Measurements from ENCODE around the gene C1RL.
A peak's percentile ranks its signal among the peaks of the same experiment; 100 is the strongest.

Gene C1RL

DNA sequence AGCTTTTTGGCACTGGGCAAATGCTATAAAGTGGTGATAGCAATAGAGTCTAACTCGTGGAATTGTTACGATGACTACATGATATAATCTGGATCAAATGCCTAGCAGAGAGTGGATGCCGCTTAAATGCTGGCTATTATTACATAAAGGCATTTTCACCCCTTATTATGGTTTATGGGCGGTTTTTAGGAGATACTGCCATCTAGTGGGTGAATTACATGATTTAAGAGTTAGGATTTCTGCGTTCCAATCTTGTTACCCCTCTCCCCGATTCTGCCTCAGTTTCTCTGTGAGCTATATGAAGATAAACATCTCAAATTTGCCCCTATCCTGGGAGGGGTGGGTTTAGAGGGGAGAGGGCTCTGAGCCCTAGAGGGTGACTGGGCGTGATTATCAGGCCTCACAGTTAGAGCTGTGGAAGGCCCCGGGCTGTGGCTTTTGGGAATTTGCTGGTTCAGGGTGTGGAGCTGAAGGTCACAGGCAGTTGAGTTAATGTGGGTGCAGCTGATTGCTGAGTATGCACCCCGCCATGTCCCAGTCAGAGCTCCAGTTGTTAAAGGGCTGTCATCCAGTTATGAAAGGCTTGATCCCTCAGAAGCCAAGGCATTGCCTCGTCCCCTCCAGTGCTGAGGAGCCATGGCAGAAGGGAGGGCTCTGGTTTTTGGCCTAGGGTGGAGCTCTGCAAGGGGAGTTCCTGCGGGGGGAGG, 35.6 kb upstream of the C1RL start:
- peak in 1 of 2 donors; percentile 28 for DNase-seq (ENCODE audit: low spot score in 2 of 2)
- H3K9me3 Mint-ChIP-seq, result no peaks in the 10 kb centered on the region
- no peak overlapping the region for H3K27ac Mint-ChIP-seq
- H3K36me3 Mint-ChIP-seq, result peaks cover 31% of the 10 kb centered on the region
- H3K27me3 Mint-ChIP-seq, result no peaks in the 10 kb centered on the region
- ATAC-seq (ENCODE audit: low read depth), result peak; percentile 58
- peaks cover 3% of the 10 kb centered on the region for H3K4me1 Mint-ChIP-seq
- H3K4me3 Mint-ChIP-seq, result no peak overlapping the region

DNA sequence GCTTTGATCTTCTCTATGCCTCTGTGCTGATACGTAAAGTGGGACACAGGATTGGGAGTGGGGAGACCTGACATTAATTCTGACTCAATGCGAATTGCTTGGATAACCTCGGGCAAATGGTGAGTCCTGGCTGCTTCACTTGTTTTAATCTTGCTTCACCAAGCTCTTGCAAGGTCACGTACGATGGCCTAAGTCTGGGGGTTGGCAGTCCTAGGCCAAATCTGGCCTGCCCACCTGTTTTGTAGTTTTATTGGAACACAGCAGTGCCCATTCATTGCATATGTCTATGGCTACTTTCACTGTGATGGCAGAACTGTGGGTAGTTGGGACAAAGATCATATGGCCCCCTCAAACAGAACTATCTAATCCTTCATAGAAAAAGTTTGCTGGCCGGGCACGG, 34.5 kb upstream of the C1RL start:
- H3K27me3 Mint-ChIP-seq, result no peaks in the 10 kb centered on the region

GRCh38 chr12:7142809-7143465, 33.9 kb upstream of the C1RL start:
- Mint-ChIP-seq H3K9me3 (no peaks in the 10 kb centered on the region), H3K4me3 (no peak overlapping the region), H3K27ac (no peak overlapping the region), H3K36me3 (peaks cover 34% of the 10 kb centered on the region), H3K27me3 (no peaks in the 10 kb centered on the region), H3K4me1 (peaks cover 3% of the 10 kb centered on the region)
- DNase-seq (ENCODE audit: low spot score in 2 of 2), result no peak
- no peak for ATAC-seq (ENCODE audit: low read depth)

More for the DNA sequence above, 34.5 kb upstream of the C1RL start:
- no peaks in the 10 kb centered on the region for H3K9me3 Mint-ChIP-seq
- H3K36me3 Mint-ChIP-seq, result peaks cover 31% of the 10 kb centered on the region
- no peak for ATAC-seq (ENCODE audit: low read depth)
- H3K4me3 Mint-ChIP-seq, result no peak overlapping the region
- no peak for DNase-seq (ENCODE audit: low spot score in 2 of 2)
- H3K27ac Mint-ChIP-seq, result no peak overlapping the region
- peaks cover 3% of the 10 kb centered on the region for H3K4me1 Mint-ChIP-seq

DNA sequence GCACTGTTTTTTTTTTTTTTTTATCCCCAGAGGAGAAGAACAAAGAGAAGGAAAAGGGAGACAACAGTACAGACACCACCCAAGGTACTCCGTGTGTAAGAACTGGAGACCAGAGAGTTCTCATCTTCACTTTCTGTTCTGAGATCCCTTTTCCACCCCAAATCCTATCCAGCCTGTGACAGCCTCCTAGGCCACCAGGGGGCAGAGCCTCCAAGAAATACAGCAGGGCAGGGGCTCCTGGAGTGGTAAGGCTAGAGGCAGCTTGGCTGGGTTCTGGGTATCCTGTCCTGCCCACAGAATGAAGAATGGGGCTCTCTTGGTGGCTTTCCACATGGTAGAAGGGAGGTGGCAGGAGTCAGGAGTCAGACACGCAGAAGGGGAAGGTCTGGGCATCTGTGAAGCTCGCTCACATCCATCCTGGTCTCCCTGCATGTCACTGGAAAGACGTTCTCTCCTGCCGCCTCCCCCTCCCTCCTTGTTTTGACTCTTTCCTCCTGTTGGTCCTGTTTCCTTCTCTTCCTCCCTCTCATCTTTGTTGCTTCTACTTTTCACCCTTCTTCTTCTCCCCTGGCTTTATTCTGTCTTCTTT, 33.1 kb upstream of the C1RL start:
- H3K36me3 Mint-ChIP-seq, result peaks cover 38% of the 10 kb centered on the region
- DNase-seq (ENCODE audit: low spot score in 2 of 2) (peak; percentile 33 to 44), ATAC-seq (ENCODE audit: low read depth) (peak; percentile 76)
- H3K9me3 Mint-ChIP-seq, result no peaks in the 10 kb centered on the region
- H3K4me3 Mint-ChIP-seq, result no peak overlapping the region
- H3K27me3 Mint-ChIP-seq, result no peaks in the 10 kb centered on the region
- H3K27ac Mint-ChIP-seq, result no peak overlapping the region
- peaks cover 3% of the 10 kb centered on the region for H3K4me1 Mint-ChIP-seq

DNA sequence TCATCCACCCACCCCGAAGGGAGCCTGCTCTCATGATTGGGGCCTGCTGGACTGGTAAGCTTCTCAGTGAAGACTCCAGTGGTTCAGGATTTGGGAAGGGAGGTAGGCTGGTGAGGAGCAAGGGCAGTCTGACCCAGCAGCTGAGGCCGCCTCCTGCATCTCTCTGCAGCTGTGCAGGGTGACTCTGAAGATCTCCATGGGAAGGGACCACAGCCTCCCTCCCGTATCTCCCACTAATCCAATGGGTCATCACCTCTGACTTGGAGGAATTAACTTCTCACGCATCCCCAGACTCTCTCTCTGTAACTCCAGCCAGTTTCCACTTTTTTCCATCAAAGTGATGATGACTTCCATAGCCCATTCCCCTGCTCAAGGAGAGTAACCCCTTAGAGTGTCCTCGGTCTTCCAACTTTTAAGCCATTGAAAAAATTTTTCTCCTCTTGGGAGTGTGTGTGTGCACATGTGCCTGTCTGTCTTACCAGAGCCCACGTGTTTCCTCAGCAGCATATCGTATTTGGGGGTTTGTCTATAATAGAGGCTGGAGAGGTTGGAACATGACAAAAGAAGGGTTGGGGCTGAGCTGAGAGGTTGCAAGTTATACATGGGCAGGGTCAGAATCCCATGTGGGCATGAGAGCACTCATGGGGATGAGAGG, 32.5 kb upstream of the C1RL start:
- Mint-ChIP-seq H3K27me3 (no peaks in the 10 kb centered on the region), H3K9me3 (no peaks in the 10 kb centered on the region), H3K27ac (no peak overlapping the region), H3K4me3 (no peak overlapping the region), H3K36me3 (peaks cover 37% of the 10 kb centered on the region), H3K4me1 (peaks cover 3% of the 10 kb centered on the region)
- ATAC-seq (ENCODE audit: low read depth), result no peak
- no peak for DNase-seq (ENCODE audit: low spot score in 2 of 2)

DNA sequence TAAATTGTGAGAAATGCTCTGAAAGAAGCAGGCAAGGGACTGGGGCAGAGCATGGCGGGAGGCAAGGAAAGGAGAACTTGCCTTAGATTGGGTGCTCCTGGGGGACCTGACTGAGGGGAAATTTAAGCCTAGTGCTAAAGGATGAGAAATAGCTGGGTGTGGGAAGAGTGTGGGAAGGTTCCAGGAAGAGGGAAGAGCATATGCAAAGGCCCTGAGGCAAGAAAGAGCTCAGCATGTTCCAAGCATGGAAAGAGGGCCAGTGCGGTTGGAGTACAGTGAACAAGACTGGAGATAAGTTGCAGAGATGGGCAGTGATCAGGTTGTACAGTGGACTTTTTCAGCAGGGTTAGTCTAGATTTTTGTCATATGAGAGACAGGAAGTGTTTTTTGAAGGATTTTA, 30.2 kb upstream of the C1RL start:
- no peak for DNase-seq (ENCODE audit: low spot score in 2 of 2)
- peaks cover 3% of the 10 kb centered on the region for H3K4me1 Mint-ChIP-seq
- H3K4me3 Mint-ChIP-seq, result no peak overlapping the region
- no peaks in the 10 kb centered on the region for H3K27me3 Mint-ChIP-seq
- ATAC-seq (ENCODE audit: low read depth), result no peak
- H3K27ac Mint-ChIP-seq, result no peak overlapping the region
- H3K36me3 Mint-ChIP-seq, result peaks cover 45% of the 10 kb centered on the region
- H3K9me3 Mint-ChIP-seq, result no peaks in the 10 kb centered on the region

- Mint-ChIP-seq H3K4me3 (no peak overlapping the region), H3K27me3 (no peaks in the 10 kb centered on the region), H3K9me3 (no peaks in the 10 kb centered on the region), H3K36me3 (peaks cover 42% of the 10 kb centered on the region), H3K27ac (no peak overlapping the region), H3K4me1 (peaks cover 3% of the 10 kb centered on the region)
- DNase-seq (ENCODE audit: low spot score in 2 of 2), result no peak
- ATAC-seq (ENCODE audit: low read depth), result no peak
Measured at GRCh38 chr12:7137908-7138307, 28.9 kb upstream of the C1RL start.

- DNase-seq (ENCODE audit: low spot score in 2 of 2), result no peak
- no peaks in the 10 kb centered on the region for H3K9me3 Mint-ChIP-seq
Measured at GRCh38 chr12:7136676-7137075, 27.7 kb upstream of the C1RL start.

DNA sequence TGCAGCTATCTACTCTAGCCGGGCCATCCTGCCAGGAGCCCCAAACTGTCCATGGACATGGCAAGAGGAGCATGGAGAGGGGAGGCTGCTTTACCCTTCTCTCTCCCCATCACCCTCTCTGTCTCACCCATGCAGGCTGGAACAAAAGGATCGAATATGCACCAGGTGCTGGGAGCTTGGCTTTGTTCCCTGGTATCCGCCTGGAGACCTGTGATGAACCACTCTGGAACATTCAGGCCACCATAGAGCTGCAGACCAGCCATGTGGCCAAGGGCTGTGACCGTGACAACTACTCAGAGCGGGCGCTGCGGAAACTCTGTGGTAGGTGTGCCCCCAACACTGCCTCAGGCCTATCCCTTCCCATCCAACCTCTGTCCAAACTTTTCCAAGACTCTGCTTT, 27.1 kb upstream of the C1RL start:
- peaks cover 31% of the 10 kb centered on the region for H3K36me3 Mint-ChIP-seq
- H3K9me3 Mint-ChIP-seq, result no peaks in the 10 kb centered on the region
- H3K4me1 Mint-ChIP-seq, result peaks cover 18% of the 10 kb centered on the region
- H3K27me3 Mint-ChIP-seq, result no peaks in the 10 kb centered on the region
- H3K27ac Mint-ChIP-seq, result no peak overlapping the region
- no peak overlapping the region for H3K4me3 Mint-ChIP-seq
- no peak for DNase-seq (ENCODE audit: low spot score in 2 of 2)
- no peak for ATAC-seq (ENCODE audit: low read depth)

More at GRCh38 chr12:7136676-7137075, 27.7 kb upstream of the C1RL start:
- no peak for ATAC-seq (ENCODE audit: low read depth)
- Mint-ChIP-seq H3K4me3 (no peak overlapping the region), H3K36me3 (peaks cover 34% of the 10 kb centered on the region), H3K4me1 (peaks cover 12% of the 10 kb centered on the region), H3K27me3 (no peaks in the 10 kb centered on the region), H3K27ac (no peak overlapping the region)

DNA sequence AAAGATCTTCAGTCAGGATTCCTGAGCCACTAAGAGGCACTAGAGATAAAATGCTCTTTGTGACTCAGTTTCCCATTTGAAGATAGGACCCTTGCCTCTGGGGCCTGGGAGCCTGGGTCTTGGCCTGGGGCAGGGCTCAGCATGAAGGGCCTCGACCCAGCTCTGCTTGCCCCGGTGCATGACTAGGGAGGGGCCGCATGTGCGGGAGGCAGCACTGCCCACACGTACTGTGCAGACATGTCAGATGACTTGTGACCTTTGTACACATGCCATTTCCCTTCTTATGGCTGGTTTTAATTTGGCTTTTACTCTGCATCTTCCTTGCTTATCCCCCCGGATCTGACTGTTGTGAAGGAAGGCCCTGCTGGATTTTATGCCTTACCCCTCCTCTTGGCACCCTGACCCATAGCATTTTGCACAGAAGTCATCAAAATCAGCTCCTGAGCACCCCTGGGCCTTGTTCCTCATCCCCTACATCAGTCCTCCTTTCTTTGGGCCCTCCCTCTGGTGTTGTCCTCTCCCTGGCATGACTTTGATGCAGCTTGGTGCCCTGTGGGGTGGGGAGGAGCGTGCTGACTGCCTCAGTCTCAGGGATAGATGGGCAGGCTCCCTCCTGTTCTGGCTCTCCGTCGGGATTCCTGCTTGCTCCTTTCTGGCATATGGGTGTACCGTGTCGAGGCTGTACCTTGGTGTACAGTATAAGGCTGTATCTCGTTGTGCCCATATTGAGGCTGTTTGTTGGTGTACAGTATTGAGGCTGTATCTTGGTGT, 25.6 kb upstream of the C1RL start:
- Mint-ChIP-seq H3K9me3 (no peaks in the 10 kb centered on the region), H3K4me3 (no peak overlapping the region), H3K4me1 (peaks cover 24% of the 10 kb centered on the region), H3K27me3 (no peaks in the 10 kb centered on the region), H3K36me3 (peaks cover 28% of the 10 kb centered on the region), H3K27ac (no peak overlapping the region)
- DNase-seq (ENCODE audit: low spot score in 2 of 2) (no peak), ATAC-seq (ENCODE audit: low read depth) (no peak)

DNA sequence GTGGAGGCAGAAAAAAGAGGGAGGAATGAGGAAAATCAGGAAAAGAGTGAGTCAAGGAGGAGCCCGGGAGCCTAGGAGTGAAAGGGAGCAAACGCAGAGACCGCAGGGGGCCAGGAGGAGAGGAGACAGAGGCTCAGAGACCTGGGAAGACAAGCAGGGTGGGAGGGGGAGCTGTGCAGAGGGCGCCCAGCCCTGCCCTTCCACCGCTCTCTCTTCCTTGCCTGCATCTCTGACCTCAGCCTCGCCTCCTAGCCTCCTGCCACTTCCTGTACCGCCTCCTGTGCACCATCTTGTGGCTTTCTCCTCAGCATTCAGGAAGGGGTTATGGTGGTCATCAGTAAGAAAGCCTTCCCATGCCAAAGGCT, 22.5 kb upstream of the C1RL start:
- Mint-ChIP-seq H3K9me3 (no peaks in the 10 kb centered on the region), H3K27me3 (no peaks in the 10 kb centered on the region), H3K27ac (peak overlapping the region; percentile 54), H3K4me3 (peak overlapping the region; percentile 95), H3K4me1 (peaks cover 24% of the 10 kb centered on the region), H3K36me3 (peaks cover 14% of the 10 kb centered on the region)
- ATAC-seq (ENCODE audit: low read depth) (no peak), DNase-seq (ENCODE audit: low spot score in 2 of 2) (no peak)

GRCh38 chr12:7130701-7131501, 21.9 kb upstream of the C1RL start:
- peak overlapping the region; percentile 95 for H3K4me3 Mint-ChIP-seq
- H3K36me3 Mint-ChIP-seq, result peaks cover 10% of the 10 kb centered on the region
- ATAC-seq (ENCODE audit: low read depth), result peak; percentile 16
- peak in 1 of 2 donors; percentile 37 for DNase-seq (ENCODE audit: low spot score in 2 of 2)
- H3K9me3 Mint-ChIP-seq, result no peaks in the 10 kb centered on the region
- peak overlapping the region; percentile 54 for H3K27ac Mint-ChIP-seq
- H3K4me1 Mint-ChIP-seq, result peaks cover 24% of the 10 kb centered on the region
- no peaks in the 10 kb centered on the region for H3K27me3 Mint-ChIP-seq
